Bronchial epithelial cell (primary cell): ENCODE results near the gene TEDC1. TPM values are rescaled to one million over a fixed set of nuclear protein-coding genes. Genes with fewer than 3 reads are reported as not detected.

ENCODE experiments used
- DNase-seq: peaks from one replicate; pipeline ENCODE4 v3.0.0-alpha.2; 2010; ENCODE audit warnings: low read depth
- FAIRE-seq: peaks from 2 replicates; lab custom pipeline; 2011; peaks lifted over from hg19 to GRCh38; lab: Jason Lieb, UNC
- H3K27me3 ChIP-seq: 2 replicates; pipeline ENCODE4 v1.5.1; 2011; ENCODE audit warnings: low read length; ENCODE audit not compliant: control insufficient read depth, insufficient read depth
- H3K36me3 ChIP-seq: 2 replicates; pipeline ENCODE4 v1.5.1; 2011; ENCODE audit warnings: low read length; ENCODE audit not compliant: control insufficient read depth, insufficient read depth
- H3K4me3 ChIP-seq: 2 replicates; pipeline ENCODE4 v1.5.1; 2011; ENCODE audit warnings: mild to moderate bottlenecking, low read depth, low read length, control low read depth
- total RNA-seq: library from RNA; depleted of rRNA; stranded (reverse); fragments of >200 nt; gene quantifications from 2 replicates; pipeline ENCODE4 v1.2.1, GENCODE V29; 2014
- TF ChIP-seq, protein P1 (sequence below): IDR thresholded peaks from 2 replicates; pipeline ENCODE4 v1.5.1; 2011; ENCODE audit warnings: mild to moderate bottlenecking, moderate library complexity, low read length, control low read depth, inconsistent platforms; ENCODE audit not compliant: insufficient read depth, severe bottlenecking

The TEDC1 gene
- total RNA-seq, 1 donor from 2014 or later, result 4.5 TPM

DNA sequence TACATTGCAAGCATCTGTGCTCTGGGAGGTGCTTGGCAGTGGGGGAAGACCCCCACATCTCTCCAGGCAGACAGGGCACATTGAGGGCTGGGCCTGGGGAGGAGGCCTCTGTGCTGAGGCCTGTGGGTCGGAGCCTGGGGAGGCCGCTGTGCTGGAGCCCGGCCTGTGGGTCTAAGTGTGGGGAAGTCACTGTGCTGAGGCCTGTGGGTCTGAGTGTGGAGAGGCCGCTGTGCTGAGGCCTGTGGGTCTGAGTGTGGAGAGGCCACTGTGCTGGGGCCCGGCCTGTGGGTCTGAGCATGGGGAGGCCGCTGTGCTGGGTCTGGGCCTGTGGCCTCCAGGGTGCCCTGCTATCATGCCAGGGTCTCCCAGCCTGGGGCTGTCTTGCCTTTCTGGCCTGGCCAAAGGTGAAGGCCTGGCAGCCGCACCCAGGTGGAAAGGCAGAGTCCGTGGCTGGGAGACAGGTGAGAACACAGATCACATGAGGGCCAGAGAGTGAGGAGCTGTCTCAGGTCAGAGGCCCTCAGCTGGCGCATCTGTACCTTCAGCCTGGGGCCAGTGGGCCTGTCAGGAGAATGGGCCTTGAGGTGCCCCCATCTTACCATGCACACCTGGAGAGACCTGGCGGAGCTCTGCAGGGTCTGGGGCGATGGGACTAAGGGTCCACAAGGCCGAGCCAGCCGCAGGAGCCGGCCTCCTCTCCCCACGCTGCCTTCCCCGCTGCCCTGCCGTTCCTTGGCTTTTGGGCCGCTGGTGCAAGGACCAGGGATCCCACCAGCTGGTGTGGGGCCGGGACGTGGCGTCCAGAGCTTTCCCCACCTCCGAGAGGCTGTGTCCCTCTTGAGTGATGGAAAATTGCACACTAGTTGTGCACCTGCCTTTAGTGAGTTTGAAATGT lies 35.0 kb upstream of the TEDC1 start:
- TF ChIP-seq, protein P1, sequence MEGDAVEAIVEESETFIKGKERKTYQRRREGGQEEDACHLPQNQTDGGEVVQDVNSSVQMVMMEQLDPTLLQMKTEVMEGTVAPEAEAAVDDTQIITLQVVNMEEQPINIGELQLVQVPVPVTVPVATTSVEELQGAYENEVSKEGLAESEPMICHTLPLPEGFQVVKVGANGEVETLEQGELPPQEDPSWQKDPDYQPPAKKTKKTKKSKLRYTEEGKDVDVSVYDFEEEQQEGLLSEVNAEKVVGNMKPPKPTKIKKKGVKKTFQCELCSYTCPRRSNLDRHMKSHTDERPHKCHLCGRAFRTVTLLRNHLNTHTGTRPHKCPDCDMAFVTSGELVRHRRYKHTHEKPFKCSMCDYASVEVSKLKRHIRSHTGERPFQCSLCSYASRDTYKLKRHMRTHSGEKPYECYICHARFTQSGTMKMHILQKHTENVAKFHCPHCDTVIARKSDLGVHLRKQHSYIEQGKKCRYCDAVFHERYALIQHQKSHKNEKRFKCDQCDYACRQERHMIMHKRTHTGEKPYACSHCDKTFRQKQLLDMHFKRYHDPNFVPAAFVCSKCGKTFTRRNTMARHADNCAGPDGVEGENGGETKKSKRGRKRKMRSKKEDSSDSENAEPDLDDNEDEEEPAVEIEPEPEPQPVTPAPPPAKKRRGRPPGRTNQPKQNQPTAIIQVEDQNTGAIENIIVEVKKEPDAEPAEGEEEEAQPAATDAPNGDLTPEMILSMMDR, result no peak
- Histone ChIP-seq H3K27me3 (no peaks in the 10 kb centered on the region), H3K36me3 (peaks cover 19% of the 10 kb centered on the region), H3K4me3 (no peak overlapping the region)
- DNase-seq (no peak), FAIRE-seq (no peak)

DNA sequence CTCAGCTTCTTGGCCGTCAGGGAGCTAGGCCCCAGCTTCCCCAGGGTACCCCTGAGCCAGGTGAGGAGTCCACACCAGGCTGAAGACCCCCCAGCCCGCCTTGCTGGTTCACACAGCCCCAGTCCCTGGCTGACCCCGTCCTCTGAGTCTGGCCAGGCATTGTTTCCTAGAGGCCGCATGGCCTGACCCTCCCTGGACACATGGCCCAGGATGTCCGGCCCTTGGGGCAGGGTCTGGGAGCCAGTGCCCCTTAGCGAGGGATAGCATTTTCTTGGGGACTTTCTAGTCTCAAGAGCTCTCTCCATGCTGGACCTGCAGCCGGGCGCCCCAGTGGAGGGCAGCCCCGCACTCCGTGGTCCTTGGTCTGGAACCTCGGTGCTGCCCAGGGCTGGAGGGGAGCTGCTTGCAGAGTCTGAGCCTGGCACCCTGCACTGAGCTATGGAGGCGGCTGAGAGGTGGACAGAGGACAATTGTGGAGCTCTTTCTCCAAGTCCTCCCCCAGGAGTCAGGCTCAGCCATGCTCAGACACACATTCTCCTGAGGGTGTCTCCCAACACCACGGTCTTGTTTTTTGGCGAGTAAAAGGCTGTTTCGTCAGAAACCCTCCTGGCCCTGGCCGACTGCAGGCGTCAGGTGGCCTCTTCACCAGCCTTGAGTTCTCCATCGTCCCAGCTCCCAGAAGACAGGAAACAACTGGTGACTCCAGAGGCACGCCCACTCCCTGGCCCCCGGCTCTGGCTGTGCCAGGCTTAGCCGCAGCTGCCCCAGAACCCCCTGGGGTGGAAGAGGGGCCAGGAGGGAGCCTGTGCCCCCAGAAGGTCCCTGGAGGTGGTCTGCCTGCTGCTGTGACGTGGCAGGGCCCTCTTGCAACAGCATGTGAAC lies 34.1 kb upstream of the TEDC1 start:
- DNase-seq (no peak), FAIRE-seq (no peak)
- H3K27me3 ChIP-seq, result no peaks in the 10 kb centered on the region
- H3K36me3 ChIP-seq, result peaks cover 16% of the 10 kb centered on the region
- no peak overlapping the region for H3K4me3 ChIP-seq
- TF ChIP-seq, protein P1, result no peak

DNA sequence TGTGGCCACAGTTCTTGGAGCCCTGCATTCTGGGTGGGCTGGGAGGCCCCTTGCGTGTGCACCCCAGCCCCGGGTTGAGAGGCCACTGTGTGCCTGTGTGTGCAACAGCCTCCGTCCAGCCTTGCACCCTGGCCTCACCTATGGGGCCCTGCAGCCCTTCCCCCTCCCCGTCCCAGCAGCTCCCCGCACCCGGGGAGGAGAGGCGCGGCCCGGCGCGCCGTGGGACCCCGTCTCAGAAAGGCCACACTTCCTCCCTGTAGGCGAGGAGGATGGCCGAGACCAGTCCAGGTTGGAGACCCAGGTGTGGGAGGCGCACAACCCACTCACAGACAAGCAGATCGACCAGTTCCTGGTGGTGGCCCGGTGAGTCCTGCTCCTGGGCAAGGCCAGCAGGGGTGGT lies 33.0 kb upstream of the TEDC1 start:
- Histone ChIP-seq H3K36me3 (peaks cover 19% of the 10 kb centered on the region), H3K27me3 (no peaks in the 10 kb centered on the region), H3K4me3 (no peak overlapping the region)
- DNase-seq (no peak), FAIRE-seq (no peak)
- TF ChIP-seq, protein P1, result no peak

DNA sequence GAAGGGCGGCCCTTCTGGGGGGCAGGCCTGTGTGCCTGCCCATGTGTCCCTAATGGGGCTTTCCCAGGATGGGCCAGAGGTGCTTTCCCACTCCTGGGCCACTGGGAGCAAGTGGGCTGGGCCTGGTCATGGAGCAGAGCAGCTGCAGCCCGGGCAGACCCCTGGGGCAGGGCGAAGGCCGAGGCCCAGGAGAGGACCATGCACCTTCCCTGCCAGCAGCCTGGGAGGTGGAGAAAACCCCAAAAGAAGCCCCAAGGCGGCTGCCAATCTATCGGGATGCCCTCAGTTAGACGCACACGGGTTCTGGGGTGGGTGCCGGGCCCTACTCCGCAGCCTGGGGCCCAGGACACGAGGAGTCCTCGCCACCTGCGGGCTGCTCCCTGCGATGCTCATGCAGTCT lies 32.5 kb upstream of the TEDC1 start:
- TF ChIP-seq, protein P1, result no peak
- Histone ChIP-seq H3K4me3 (no peak overlapping the region), H3K36me3 (peaks cover 19% of the 10 kb centered on the region), H3K27me3 (no peaks in the 10 kb centered on the region)
- no peak for DNase-seq
- FAIRE-seq, result no peak

DNA sequence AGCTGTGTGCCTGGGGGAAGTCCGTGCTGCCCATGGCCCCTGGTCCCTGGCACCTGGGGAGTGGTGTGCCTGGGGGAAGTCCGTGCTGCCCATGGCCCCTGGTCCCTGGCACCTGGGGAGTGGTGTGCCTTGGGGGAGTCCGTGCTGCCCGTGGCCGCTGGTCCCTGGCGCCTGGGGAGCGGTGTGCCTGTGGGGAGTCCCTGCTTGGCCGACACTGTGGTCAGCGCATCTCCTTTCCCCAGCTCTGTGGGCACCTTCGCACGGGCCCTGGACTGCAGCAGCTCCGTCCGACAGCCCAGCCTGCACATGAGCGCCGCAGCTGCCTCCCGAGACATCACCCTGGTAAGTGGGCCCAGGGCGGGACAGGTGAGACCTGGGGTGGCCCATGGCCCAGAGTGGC lies 30.9 kb upstream of the TEDC1 start:
- Histone ChIP-seq H3K4me3 (no peak overlapping the region), H3K27me3 (no peaks in the 10 kb centered on the region), H3K36me3 (peaks cover 18% of the 10 kb centered on the region)
- FAIRE-seq, result no peak
- TF ChIP-seq, protein P1, result no peak
- DNase-seq, result no peak
